HG02840 (cell line): ENCODE results near the gene CACNA1B.
"Not testable (repeated sequence)": the region's sequence is repeated elsewhere in the genome, so short reads cannot be mapped to it uniquely, and the experiment has no call there.

Experiments
- ATAC-seq: cut with Tn5 transposase; IDR thresholded peaks from one replicate; pipeline ENCODE4 v1.9.1; 2021; ENCODE audit warnings: mild to moderate bottlenecking, moderate library complexity, moderate number of reproducible peaks; ENCODE audit not compliant: unreplicated experiment, low FRiP score

CACNA1B gene

DNA sequence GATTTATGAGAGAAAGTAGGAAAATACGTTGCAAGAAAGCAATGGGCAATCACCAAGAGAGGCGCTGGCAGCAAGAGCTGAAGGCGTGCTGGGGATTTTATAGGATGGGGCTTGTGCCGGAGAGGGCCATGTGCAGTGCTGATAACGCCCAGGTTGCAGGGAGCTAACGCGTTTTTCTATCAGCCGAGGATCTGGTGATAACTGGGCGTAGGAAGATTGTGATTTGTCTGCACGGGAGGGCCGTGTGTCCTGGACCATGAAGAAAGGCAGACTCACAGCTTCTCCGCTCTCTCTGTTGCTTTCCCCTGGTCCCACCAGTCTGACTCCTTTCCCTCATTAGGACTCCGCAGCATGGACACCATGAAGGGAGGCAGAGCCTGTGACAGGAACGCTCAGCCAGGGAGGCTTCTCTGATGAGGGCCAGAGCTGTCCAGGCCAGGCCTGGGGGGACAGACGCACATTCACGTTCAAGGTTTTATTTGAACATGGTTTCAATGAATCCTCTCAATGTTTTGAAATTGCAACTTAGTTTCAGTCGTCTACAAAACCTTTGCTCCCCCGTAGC is 11.9 kb upstream of the CACNA1B start:
- no peak for ATAC-seq

- ATAC-seq, result no peak
These were observed 11.1 kb upstream of the CACNA1B start for GRCh38 chr9:137866226-137867141.

- ATAC-seq, result no peak
These were observed 7.2 kb upstream of the CACNA1B start for GRCh38 chr9:137870432-137870831.

- ATAC-seq, result no peak
These were observed 5.3 kb upstream of the CACNA1B start for GRCh38 chr9:137872296-137872695.

DNA sequence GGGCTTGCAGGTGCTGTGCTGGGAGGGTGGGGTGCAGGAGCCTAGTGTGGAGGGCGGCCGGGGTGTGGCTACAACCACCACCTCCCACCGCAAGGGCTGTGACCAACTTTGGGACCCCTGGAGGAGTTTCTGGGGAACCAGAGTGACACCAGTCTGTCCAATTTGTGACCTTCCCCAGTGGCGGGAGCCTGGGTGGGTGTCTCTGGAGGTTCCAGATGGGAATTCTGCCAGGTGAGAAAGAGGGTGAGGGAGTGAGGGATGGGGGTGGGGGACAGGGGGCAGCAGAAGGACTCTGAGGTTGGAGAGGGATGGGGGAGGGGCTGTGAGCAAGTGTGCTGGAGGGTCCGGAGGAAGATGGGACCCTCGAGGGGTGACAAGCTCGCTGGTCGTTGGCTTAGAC is 4.2 kb upstream of the CACNA1B start:
- ATAC-seq, result no peak

DNA sequence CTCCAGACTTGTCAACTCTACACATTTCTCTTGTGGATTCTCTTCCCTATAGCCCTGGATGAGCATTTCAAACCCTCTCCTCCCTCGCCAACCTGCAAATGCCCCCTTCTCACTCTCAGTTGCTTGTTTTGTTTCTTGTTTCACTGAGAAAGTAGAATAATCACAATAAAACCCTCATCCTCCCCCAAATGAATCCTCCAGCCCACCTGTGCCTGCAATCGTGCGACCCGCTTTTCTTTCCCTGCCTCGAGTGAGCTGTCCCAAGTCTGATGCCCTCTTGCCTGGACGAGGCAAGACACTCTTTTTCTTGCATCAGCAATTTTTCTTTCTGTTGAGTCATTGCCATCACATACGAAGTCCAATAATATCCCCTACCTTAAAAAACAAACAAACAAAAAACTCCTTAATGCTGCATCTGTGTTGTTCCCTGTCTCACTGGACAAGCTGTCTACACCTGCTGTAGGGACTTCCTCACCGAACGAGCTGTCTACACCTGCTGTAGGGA is 3.7 kb upstream of the CACNA1B start:
- ATAC-seq, result no peak

DNA sequence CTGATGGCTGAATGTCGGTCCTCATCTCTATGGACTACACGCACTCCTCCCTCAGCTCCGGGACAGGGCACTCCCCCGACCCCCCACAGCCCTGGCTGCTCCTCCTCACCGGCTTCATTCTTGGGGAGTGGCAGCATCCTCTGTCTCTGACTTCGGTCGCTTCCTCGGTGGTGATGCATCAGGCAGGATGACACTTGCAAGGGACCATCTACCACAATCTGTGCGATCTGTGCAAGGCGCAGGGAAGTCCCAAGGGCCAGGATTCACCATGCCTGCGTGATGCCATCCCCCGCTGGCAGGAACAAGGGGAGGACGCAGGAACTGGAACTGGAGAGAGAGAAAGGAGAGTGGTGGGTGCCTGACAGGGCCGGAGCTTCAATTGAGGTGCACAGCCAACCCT is 2.2 kb upstream of the CACNA1B start:
- no peak for ATAC-seq

- no peak for ATAC-seq
These were observed 1.7 kb upstream of the CACNA1B start for GRCh38 chr9:137875846-137876245.

- no peak for ATAC-seq
These were observed 1.3 kb upstream of the CACNA1B start for GRCh38 chr9:137876269-137876668.

- ATAC-seq, result no peak
These were observed 698 bp upstream of the CACNA1B start for GRCh38 chr9:137876781-137877386.

DNA sequence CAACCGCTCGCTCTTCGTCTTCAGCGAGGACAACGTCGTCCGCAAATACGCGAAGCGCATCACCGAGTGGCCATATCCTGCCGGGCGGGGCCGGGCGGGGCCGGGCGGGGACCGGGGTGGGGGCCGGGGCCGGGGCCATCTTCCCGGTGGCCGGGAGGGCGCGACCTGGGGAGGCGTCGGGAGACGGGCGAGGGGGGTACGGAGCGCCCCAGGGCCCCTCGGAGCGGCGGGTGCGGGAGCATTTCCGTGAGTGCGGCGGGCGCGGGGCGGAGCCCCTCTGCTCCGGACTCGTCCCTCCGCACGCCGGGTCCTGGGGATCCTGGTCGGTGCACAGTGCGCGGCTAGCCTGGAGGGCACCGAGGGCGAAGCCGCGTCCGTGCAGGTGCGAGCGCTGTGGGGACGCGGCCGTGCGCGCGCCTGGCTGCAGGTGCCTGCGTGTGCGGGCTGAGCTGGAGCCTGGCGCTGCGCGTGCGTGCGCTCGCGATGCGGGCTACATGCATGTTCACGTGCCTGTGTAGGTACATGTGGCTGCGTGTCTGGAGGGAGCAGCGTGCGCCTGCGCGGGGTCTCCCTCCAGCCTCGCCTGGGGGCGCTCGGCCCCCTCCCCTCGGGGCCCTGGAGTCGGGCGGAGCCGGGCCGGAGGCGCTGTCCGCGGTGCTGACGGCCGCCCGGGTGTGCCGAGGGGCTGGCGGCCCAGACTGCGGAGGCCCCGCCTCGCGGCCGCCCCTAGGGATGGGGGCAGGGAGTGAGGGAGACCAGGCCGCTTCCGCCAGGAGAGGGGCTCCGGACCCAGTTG is 762 bp downstream of the CACNA1B start:
- ATAC-seq, result no peak

DNA sequence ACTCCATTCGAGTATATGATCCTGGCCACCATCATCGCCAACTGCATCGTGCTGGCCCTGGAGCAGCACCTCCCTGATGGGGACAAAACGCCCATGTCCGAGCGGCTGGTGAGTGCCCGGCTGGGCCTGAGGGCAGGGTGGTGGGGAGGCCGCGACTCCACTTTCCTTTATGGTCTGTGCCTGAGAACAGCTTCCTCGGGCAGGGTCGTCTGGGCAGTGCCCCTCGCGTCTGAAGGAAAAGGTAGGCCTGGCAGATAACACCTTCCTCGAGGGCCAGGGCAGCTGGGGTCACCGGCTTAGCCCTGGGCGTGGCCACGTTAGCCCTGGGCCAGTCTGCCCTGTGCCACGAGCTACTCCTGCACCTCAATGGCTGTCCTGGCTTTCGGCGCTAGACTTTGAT is 1.5 kb downstream of the CACNA1B start:
- ATAC-seq, result no peak

GRCh38 chr9:137879566-137880150 is 2.1 kb downstream of the CACNA1B start:
- no peak for ATAC-seq

- no peak for ATAC-seq
These were observed 2.8 kb downstream of the CACNA1B start for GRCh38 chr9:137880160-137880975.

DNA sequence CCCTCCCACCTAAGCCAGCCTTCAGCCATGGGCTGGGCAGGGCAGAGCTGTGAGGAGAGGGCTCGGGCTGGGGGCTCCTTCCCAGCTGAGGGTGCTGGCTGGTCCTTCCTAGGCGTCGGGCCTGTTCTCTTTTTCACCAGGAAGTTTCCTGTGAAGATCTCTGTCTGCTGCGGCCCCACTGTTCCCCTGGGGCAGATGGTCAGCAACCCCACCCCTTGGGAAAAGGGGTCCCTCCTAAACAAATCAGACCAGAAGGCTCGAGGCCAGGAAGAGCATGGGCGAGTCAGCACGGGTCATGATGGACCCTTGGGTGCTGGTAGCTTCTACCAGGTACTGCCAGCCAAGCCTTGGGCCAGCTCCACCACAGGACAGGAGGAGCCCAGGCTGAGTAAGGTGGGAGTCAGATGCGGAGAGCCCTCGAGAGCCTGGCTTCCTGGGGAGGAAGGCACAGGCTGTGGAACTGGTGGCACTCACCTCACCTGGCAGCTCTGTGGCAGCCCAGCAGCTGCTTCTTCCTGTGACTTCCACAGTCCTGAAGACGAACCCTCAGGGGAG is 3.5 kb downstream of the CACNA1B start:
- ATAC-seq, result no peak

GRCh38 chr9:137881591-137882505 is 4.3 kb downstream of the CACNA1B start:
- no peak for ATAC-seq

- ATAC-seq, result no peak
These were observed 4.9 kb downstream of the CACNA1B start for GRCh38 chr9:137882506-137882821.

- not testable (repeated sequence) for ATAC-seq
These were observed 6.4 kb downstream of the CACNA1B start for GRCh38 chr9:137883977-137884376.
